HG02759 (cell line): Measurements from ENCODE around the gene PIGS.
"Not testable (repeated sequence)": the region's sequence is repeated elsewhere in the genome, so short reads cannot be mapped to it uniquely, and the experiment has no call there.

Experiments
- ATAC-seq: cut with Tn5 transposase; IDR thresholded peaks from one replicate; pipeline ENCODE4 v1.9.1; 2021; ENCODE audit warnings: mild to moderate bottlenecking, moderate library complexity; ENCODE audit not compliant: unreplicated experiment

The PIGS gene

GRCh38 chr17:28532050-28532960 is 39.0 kb downstream of the PIGS start:
- ATAC-seq: no peak

GRCh38 chr17:28530926-28531325 is 40.4 kb downstream of the PIGS start:
- ATAC-seq: no peak

- no peak for ATAC-seq
Measured at GRCh38 chr17:28530250-28530649, 41.1 kb downstream of the PIGS start.

GRCh38 chr17:28529013-28529400 is 42.3 kb downstream of the PIGS start:
- ATAC-seq: no peak

- no peak for ATAC-seq
Measured at GRCh38 chr17:28528327-28529012, 42.9 kb downstream of the PIGS start.

- no peak for ATAC-seq
Measured at GRCh38 chr17:28527859-28528258, 43.5 kb downstream of the PIGS start.

- no peak for ATAC-seq
Measured at GRCh38 chr17:28527181-28527681, 44.1 kb downstream of the PIGS start.

GRCh38 chr17:28526381-28526780 is 44.9 kb downstream of the PIGS start:
- ATAC-seq: no peak

- no peak for ATAC-seq
Measured at GRCh38 chr17:28524476-28525424, 46.6 kb downstream of the PIGS start.

GRCh38 chr17:28523876-28524275 is 47.4 kb downstream of the PIGS start:
- no peak for ATAC-seq

GRCh38 chr17:28523186-28523585 is 48.1 kb downstream of the PIGS start:
- no peak for ATAC-seq

GRCh38 chr17:28522281-28522680 is 49.0 kb downstream of the PIGS start:
- ATAC-seq: not testable (repeated sequence)

- ATAC-seq: no peak
Measured at GRCh38 chr17:28521311-28522085, 49.8 kb downstream of the PIGS start.

- ATAC-seq: no peak
Measured at GRCh38 chr17:28520687-28521086, 50.6 kb downstream of the PIGS start.

GRCh38 chr17:28519236-28519635 is 52.1 kb downstream of the PIGS start:
- no peak for ATAC-seq

- no peak for ATAC-seq
Measured at GRCh38 chr17:28518578-28518977, 52.7 kb downstream of the PIGS start.

GRCh38 chr17:28518132-28518531 is 53.2 kb downstream of the PIGS start:
- no peak for ATAC-seq

GRCh38 chr17:28515518-28515917 is 55.8 kb downstream of the PIGS start:
- ATAC-seq: no peak

- no peak for ATAC-seq
Measured at GRCh38 chr17:28514561-28515002, 56.7 kb downstream of the PIGS start.

GRCh38 chr17:28513476-28513875 is 57.8 kb downstream of the PIGS start:
- ATAC-seq: no peak
